ENCODE results near the gene NTRK3. TPM values are rescaled to one million over a fixed set of nuclear protein-coding genes. Genes with fewer than 3 reads are reported as not detected.

Gene NTRK3
- total and polyA plus RNA-seq, 4 donors = 0.21 to 2.9 (median 0.32) TPM

GRCh38 chr15:88006146-88006545 lies 250.4 kb downstream of the NTRK3 start:
- 66% methylated on average over 3 of the region's 3 CpGs for WGBS
- DNase-seq (ENCODE audit: low spot score) = no peak
- no peak for TF ChIP-seq TAF1 (conservative IDR thresholded peaks at IDR 0.05)

GRCh38 chr15:88004399-88004798 lies 252.1 kb downstream of the NTRK3 start:
- no peak overlapping the region for H3K9ac ChIP-seq (ENCODE audit: low read depth in 1 of 2, low read length in 2 of 2)
- 43% methylated on average over 1 of the region's 1 CpG for WGBS

More at GRCh38 chr15:88006146-88006545, 250.4 kb downstream of the NTRK3 start:
- no peak overlapping the region for H3K4me3 ChIP-seq (ENCODE audit: low read depth in 1 of 3, low read length in 3 of 3)
- no peaks in the 10 kb centered on the region for H3K36me3 ChIP-seq (ENCODE audit: control insufficient read depth in 4 of 4, insufficient read depth in 3 of 4, low read depth in 1 of 4, low read length in 3 of 4)
- peaks cover 0 to 3% (median 2%) of the 10 kb centered on the region in 4 donors for H3K27me3 ChIP-seq (ENCODE audit: control insufficient read depth in 4 of 4, insufficient read depth in 4 of 4, low read length in 3 of 4)
- H3K4me1 ChIP-seq (ENCODE audit: control insufficient read depth in 4 of 4, insufficient read depth in 4 of 4, low read length in 3 of 4) = no peaks in the 10 kb centered on the region
- no peak overlapping the region for H3K9ac ChIP-seq (ENCODE audit: low read depth in 1 of 2, low read length in 2 of 2)
- H3K27ac ChIP-seq (ENCODE audit: low read depth in 1 of 2, low read length in 2 of 2) = no peak overlapping the region
- H3K9me3 ChIP-seq (ENCODE audit: control insufficient read depth in 4 of 4, low read length in 3 of 4) = peaks cover 0 to 4% (median 0%) of the 10 kb centered on the region in 4 donors

More at GRCh38 chr15:88004399-88004798, 252.1 kb downstream of the NTRK3 start:
- peaks cover 0 to 3% (median 0%) of the 10 kb centered on the region in 4 donors for H3K27me3 ChIP-seq (ENCODE audit: control insufficient read depth in 4 of 4, insufficient read depth in 4 of 4, low read length in 3 of 4)
- H3K4me3 ChIP-seq (ENCODE audit: low read depth in 1 of 3, low read length in 3 of 3) = no peak overlapping the region
- H3K9me3 ChIP-seq (ENCODE audit: control insufficient read depth in 4 of 4, low read length in 3 of 4) = peaks cover 0 to 5% (median 0%) of the 10 kb centered on the region in 4 donors
- no peak overlapping the region for H3K27ac ChIP-seq (ENCODE audit: low read depth in 1 of 2, low read length in 2 of 2)
- TF ChIP-seq RAD21 (IDR thresholded peaks at IDR 0.05) (no peak), SP1 (IDR thresholded peaks at IDR 0.05) (no peak), YY1 (IDR thresholded peaks at IDR 0.05) (no peak), ATF3 (IDR thresholded peaks at IDR 0.05) (no peak), RXRA (IDR thresholded peaks at IDR 0.05) (no peak), JUND (IDR thresholded peaks at IDR 0.05) (no peak), GABPA (IDR thresholded peaks at IDR 0.05 in 1 of 2, conservative IDR thresholded peaks at IDR 0.05 in 1 of 2) (no peak), HNF4A (conservative IDR thresholded peaks at IDR 0.05) (no peak), FOXA2 (IDR thresholded peaks at IDR 0.05) (no peak), NR2F2 (IDR thresholded peaks at IDR 0.05) (no peak), HNF4G (IDR thresholded peaks at IDR 0.05) (no peak), TAF1 (conservative IDR thresholded peaks at IDR 0.05) (no peak), CTCF (IDR thresholded peaks at IDR 0.05; ENCODE audit: low read depth, low read length, missing input control) (no peak), EGR1 (IDR thresholded peaks at IDR 0.05; ENCODE audit: low read depth in 2 of 2) (no peak), MAX (IDR thresholded peaks at IDR 0.05) (no peak)
- TF ChIP-seq, protein P1, sequence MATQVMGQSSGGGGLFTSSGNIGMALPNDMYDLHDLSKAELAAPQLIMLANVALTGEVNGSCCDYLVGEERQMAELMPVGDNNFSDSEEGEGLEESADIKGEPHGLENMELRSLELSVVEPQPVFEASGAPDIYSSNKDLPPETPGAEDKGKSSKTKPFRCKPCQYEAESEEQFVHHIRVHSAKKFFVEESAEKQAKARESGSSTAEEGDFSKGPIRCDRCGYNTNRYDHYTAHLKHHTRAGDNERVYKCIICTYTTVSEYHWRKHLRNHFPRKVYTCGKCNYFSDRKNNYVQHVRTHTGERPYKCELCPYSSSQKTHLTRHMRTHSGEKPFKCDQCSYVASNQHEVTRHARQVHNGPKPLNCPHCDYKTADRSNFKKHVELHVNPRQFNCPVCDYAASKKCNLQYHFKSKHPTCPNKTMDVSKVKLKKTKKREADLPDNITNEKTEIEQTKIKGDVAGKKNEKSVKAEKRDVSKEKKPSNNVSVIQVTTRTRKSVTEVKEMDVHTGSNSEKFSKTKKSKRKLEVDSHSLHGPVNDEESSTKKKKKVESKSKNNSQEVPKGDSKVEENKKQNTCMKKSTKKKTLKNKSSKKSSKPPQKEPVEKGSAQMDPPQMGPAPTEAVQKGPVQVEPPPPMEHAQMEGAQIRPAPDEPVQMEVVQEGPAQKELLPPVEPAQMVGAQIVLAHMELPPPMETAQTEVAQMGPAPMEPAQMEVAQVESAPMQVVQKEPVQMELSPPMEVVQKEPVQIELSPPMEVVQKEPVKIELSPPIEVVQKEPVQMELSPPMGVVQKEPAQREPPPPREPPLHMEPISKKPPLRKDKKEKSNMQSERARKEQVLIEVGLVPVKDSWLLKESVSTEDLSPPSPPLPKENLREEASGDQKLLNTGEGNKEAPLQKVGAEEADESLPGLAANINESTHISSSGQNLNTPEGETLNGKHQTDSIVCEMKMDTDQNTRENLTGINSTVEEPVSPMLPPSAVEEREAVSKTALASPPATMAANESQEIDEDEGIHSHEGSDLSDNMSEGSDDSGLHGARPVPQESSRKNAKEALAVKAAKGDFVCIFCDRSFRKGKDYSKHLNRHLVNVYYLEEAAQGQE (IDR thresholded peaks at IDR 0.05) = no peak
- TF ChIP-seq, protein P2, sequence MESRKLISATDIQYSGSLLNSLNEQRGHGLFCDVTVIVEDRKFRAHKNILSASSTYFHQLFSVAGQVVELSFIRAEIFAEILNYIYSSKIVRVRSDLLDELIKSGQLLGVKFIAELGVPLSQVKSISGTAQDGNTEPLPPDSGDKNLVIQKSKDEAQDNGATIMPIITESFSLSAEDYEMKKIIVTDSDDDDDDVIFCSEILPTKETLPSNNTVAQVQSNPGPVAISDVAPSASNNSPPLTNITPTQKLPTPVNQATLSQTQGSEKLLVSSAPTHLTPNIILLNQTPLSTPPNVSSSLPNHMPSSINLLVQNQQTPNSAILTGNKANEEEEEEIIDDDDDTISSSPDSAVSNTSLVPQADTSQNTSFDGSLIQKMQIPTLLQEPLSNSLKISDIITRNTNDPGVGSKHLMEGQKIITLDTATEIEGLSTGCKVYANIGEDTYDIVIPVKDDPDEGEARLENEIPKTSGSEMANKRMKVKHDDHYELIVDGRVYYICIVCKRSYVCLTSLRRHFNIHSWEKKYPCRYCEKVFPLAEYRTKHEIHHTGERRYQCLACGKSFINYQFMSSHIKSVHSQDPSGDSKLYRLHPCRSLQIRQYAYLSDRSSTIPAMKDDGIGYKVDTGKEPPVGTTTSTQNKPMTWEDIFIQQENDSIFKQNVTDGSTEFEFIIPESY (IDR thresholded peaks at IDR 0.05) = no peak
- no peaks in the 10 kb centered on the region for H3K4me1 ChIP-seq (ENCODE audit: control insufficient read depth in 4 of 4, insufficient read depth in 4 of 4, low read length in 3 of 4)
- no peak for DNase-seq (ENCODE audit: low spot score)
- H3K36me3 ChIP-seq (ENCODE audit: control insufficient read depth in 4 of 4, insufficient read depth in 3 of 4, low read depth in 1 of 4, low read length in 3 of 4) = no peaks in the 10 kb centered on the region
